ENCODE results near the gene TRIM14. TPM values are rescaled to one million over a fixed set of nuclear protein-coding genes. Genes with fewer than 3 reads are reported as not detected.
A peak's percentile ranks its signal among the peaks of the same experiment; 100 is the strongest.

The TRIM14 gene
- total and polyA plus RNA-seq, 2 of the 13 experiments (the other 11 are each of a cell fraction or from before 2014, with no cell fraction given), result 9.2 to 13.0 TPM

DNA sequence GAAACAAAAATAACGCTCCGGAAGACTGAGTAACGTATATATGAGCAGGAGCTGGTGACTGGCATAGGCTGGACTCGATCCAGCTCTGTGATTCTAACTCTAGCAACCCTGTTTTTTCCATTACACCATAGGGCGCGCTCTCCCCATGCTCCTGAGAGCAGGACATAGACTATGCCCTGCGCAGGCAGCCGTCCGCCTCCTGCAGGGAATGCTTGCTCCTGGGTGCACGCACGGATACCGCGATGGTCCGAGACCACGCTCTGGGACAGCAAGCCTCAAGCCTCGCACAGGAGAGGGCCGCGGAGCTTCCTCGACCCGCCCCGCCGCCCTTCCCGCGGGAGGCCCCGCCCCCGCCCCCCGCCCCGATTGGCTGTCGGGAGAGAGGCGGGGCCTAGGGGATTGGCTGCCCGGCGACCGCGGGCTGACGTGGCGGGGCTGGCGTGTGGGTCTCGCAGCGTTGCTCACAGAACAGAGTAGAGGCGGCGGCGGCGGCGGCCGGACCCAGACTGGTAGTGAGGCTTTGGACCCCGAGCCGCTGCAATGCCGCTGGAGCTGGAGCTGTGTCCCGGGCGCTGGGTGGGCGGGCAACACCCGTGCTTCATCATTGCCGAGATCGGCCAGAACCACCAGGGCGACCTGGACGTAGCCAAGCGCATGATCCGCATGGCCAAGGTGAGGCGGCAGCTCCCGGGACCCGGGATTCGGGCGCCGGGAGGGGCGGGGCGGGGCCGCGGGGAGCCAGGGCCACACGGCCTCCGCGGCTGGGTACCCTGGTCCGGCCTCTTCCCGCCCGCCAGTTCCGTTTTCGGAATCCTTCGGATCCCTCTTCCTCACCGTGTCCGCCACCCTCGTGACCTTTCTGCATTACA lies 62.5 kb downstream of the TRIM14 start, which contains the start of gene NANS (continued):
- no peak for TF ChIP-seq ZBTB3 (CRISPR knock-in tag; IDR thresholded peaks at IDR 0.05; ENCODE audit: borderline replicate concordance, low read depth)
- TF ChIP-seq KMT2B (CRISPR knock-in tag; IDR thresholded peaks at IDR 0.05), result peak; percentile 53; the same call in 1 of the 2 replicates
- peak; percentile 10; the same call in 1 of the 2 replicates for TF ChIP-seq ZNF143 (CRISPR knock-in tag; IDR thresholded peaks at IDR 0.05)
- TF ChIP-seq CCDC6 (CRISPR knock-in tag; IDR thresholded peaks at IDR 0.05), result peak; percentile 22; the same call in 1 of the 2 replicates
- TF ChIP-seq, protein P1, sequence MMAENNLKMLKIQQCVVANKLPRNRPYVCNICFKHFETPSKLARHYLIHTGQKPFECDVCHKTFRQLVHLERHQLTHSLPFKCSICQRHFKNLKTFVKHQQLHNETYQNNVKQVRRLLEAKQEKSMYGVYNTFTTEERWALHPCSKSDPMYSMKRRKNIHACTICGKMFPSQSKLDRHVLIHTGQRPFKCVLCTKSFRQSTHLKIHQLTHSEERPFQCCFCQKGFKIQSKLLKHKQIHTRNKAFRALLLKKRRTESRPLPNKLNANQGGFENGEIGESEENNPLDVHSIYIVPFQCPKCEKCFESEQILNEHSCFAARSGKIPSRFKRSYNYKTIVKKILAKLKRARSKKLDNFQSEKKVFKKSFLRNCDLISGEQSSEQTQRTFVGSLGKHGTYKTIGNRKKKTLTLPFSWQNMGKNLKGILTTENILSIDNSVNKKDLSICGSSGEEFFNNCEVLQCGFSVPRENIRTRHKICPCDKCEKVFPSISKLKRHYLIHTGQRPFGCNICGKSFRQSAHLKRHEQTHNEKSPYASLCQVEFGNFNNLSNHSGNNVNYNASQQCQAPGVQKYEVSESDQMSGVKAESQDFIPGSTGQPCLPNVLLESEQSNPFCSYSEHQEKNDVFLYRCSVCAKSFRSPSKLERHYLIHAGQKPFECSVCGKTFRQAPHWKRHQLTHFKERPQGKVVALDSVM (CRISPR knock-in tag; IDR thresholded peaks at IDR 0.05), result peak; percentile 84
- TF ChIP-seq ARID2 (CRISPR knock-in tag; IDR thresholded peaks at IDR 0.05; ENCODE audit: borderline replicate concordance), result peak; percentile 93; the same call in 1 of the 2 replicates
- TF ChIP-seq, protein P2, sequence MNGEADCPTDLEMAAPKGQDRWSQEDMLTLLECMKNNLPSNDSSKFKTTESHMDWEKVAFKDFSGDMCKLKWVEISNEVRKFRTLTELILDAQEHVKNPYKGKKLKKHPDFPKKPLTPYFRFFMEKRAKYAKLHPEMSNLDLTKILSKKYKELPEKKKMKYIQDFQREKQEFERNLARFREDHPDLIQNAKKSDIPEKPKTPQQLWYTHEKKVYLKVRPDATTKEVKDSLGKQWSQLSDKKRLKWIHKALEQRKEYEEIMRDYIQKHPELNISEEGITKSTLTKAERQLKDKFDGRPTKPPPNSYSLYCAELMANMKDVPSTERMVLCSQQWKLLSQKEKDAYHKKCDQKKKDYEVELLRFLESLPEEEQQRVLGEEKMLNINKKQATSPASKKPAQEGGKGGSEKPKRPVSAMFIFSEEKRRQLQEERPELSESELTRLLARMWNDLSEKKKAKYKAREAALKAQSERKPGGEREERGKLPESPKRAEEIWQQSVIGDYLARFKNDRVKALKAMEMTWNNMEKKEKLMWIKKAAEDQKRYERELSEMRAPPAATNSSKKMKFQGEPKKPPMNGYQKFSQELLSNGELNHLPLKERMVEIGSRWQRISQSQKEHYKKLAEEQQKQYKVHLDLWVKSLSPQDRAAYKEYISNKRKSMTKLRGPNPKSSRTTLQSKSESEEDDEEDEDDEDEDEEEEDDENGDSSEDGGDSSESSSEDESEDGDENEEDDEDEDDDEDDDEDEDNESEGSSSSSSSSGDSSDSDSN (CRISPR knock-in tag; IDR thresholded peaks at IDR 0.05), result peak; percentile 91
- peak; percentile 93 to 97 for TF ChIP-seq POLR2A (IDR thresholded peaks at IDR 0.05; ENCODE audit: insufficient read depth in 1 of 2, low read depth in 2 of 2, low read length in 2 of 2)
- 0 out of 2 replicates have a peak, but pooled peaks have one; percentile 20 for TF ChIP-seq ZBTB7B (CRISPR knock-in tag; IDR thresholded peaks at IDR 0.05)
- TF ChIP-seq ZBTB8A (CRISPR knock-in tag; IDR thresholded peaks at IDR 0.05; ENCODE audit: borderline replicate concordance, low read depth), result no peak
- 0 out of 2 replicates have a peak, but pooled peaks have one; percentile 45 for TF ChIP-seq ZNF235 (CRISPR knock-in tag; IDR thresholded peaks at IDR 0.05; ENCODE audit: borderline replicate concordance)
- no peak for TF ChIP-seq ATF1 (CRISPR knock-in tag; IDR thresholded peaks at IDR 0.05)
- TF ChIP-seq ZNF138 (CRISPR knock-in tag; IDR thresholded peaks at IDR 0.05; ENCODE audit: low read depth), result 0 out of 2 replicates have a peak, but pooled peaks have one; percentile 35
- peak; percentile 31; the same call in 1 of the 2 replicates for TF ChIP-seq ZNF12 (CRISPR knock-in tag; IDR thresholded peaks at IDR 0.05)
- TF ChIP-seq NFIC (IDR thresholded peaks at IDR 0.05; ENCODE audit: low read length), result no peak
- peak; percentile 79; the same call in 1 of the 2 replicates for TF ChIP-seq ZFP90 (CRISPR knock-in tag; IDR thresholded peaks at IDR 0.05; ENCODE audit: borderline replicate concordance)
- peak; percentile 57 for TF ChIP-seq HNF4A (CRISPR knock-in tag; IDR thresholded peaks at IDR 0.05)
- TF ChIP-seq, protein P3, sequence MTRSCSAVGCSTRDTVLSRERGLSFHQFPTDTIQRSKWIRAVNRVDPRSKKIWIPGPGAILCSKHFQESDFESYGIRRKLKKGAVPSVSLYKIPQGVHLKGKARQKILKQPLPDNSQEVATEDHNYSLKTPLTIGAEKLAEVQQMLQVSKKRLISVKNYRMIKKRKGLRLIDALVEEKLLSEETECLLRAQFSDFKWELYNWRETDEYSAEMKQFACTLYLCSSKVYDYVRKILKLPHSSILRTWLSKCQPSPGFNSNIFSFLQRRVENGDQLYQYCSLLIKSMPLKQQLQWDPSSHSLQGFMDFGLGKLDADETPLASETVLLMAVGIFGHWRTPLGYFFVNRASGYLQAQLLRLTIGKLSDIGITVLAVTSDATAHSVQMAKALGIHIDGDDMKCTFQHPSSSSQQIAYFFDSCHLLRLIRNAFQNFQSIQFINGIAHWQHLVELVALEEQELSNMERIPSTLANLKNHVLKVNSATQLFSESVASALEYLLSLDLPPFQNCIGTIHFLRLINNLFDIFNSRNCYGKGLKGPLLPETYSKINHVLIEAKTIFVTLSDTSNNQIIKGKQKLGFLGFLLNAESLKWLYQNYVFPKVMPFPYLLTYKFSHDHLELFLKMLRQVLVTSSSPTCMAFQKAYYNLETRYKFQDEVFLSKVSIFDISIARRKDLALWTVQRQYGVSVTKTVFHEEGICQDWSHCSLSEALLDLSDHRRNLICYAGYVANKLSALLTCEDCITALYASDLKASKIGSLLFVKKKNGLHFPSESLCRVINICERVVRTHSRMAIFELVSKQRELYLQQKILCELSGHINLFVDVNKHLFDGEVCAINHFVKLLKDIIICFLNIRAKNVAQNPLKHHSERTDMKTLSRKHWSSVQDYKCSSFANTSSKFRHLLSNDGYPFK (CRISPR knock-in tag; IDR thresholded peaks at IDR 0.05; ENCODE audit: borderline replicate concordance), result peak; percentile 18; the same call in 1 of the 2 replicates
- TF ChIP-seq, protein P4, sequence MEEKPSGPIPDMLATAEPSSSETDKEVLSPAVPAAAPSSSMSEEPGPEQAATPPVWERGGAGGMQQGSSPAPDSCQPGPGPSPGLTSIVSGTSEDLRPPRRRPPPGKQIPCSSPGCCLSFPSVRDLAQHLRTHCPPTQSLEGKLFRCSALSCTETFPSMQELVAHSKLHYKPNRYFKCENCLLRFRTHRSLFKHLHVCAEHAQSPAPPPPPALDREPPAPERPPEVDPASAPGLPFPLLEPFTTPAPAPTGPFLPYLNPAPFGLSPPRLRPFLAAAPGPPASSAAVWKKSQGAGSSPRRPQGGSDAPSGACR (CRISPR knock-in tag; IDR thresholded peaks at IDR 0.05), result no peak; the same call in 1 of the 2 replicates

Measured in HepG2 (cell line).